C4-2B (cell line): ENCODE measurements around the gene EXOG.

Experiments
- CTCF ChIP-seq: fragments of 450-650 bp; conservative IDR thresholded peaks from 2 replicates; pipeline ENCODE4 v1.5.1; 2017; ENCODE audit warnings: mild to moderate bottlenecking
- ZFX ChIP-seq: fragments of 450-650 bp; IDR thresholded peaks from 2 replicates; pipeline ENCODE4 v1.6.1; 2017

- TF ChIP-seq CTCF = no peak
- TF ChIP-seq ZFX = no peak
Observed at GRCh38 chr3:38453075-38453912, 42.8 kb upstream of the EXOG start, which contains the start of gene ACVR2B.
